Muscle layer of duodenum (tissue), 2 donors: Measurements from ENCODE around the gene SOST.

ENCODE experiments used
- H3K27ac ChIP-seq: one replicate; pipeline ENCODE4 v1.7.0; 2013; ENCODE audit warnings: mild to moderate bottlenecking, low read length
- H3K27me3 ChIP-seq: one replicate; pipeline ENCODE4 v1.7.0; 2013; ENCODE audit warnings: low read depth, mild to moderate bottlenecking, control low read depth, low read length
- H3K36me3 ChIP-seq, 2 donors: one replicate each; pipeline ENCODE4 v1.7.0; 2013; ENCODE audit warnings: low read length in 2 of 2, control low read depth in 1 of 2, mild to moderate bottlenecking in 1 of 2; ENCODE audit not compliant: insufficient read depth in 2 of 2, control insufficient read depth in 1 of 2
- H3K4me1 ChIP-seq, 2 donors: one replicate each; pipeline ENCODE4 v1.7.0; 2013; ENCODE audit warnings: low read length in 2 of 2, mild to moderate bottlenecking in 2 of 2, control low read depth in 1 of 2, moderate library complexity in 1 of 2; ENCODE audit not compliant: insufficient read depth in 2 of 2, control insufficient read depth in 1 of 2
- H3K4me3 ChIP-seq, 2 donors: one replicate each; pipeline ENCODE4 v1.7.0; 2013; ENCODE audit warnings: low read length in 2 of 2, low read depth in 1 of 2, mild to moderate bottlenecking in 1 of 2
- H3K9me3 ChIP-seq, 2 donors: one replicate each; pipeline ENCODE4 v1.7.0; 2013; ENCODE audit warnings: low read length in 2 of 2, control low read depth in 1 of 2, mild to moderate bottlenecking in 1 of 2; ENCODE audit not compliant: control insufficient read depth in 1 of 2
- donor health status: healthy.

Gene SOST

GRCh38 chr17:43788540-43788939 is 29.9 kb upstream of the SOST start:
- Histone ChIP-seq H3K4me3 (no peak overlapping the region), H3K9me3 (no peaks in the 10 kb centered on the region), H3K27me3 (no peaks in the 10 kb centered on the region), H3K36me3 (peaks cover 0 to 4% of the 10 kb centered on the region in 2 donors), H3K4me1 (no peaks in the 10 kb centered on the region), H3K27ac (no peak overlapping the region)

GRCh38 chr17:43787728-43788127 is 29.1 kb upstream of the SOST start:
- Histone ChIP-seq H3K27ac (no peak overlapping the region), H3K4me3 (no peak overlapping the region), H3K4me1 (no peaks in the 10 kb centered on the region), H3K36me3 (peaks cover 0 to 4% of the 10 kb centered on the region in 2 donors), H3K27me3 (no peaks in the 10 kb centered on the region), H3K9me3 (no peaks in the 10 kb centered on the region)

GRCh38 chr17:43784628-43785101 is 26.1 kb upstream of the SOST start:
- Histone ChIP-seq H3K9me3 (no peaks in the 10 kb centered on the region), H3K27ac (no peak overlapping the region), H3K4me1 (peaks cover 0 to under 1% of the 10 kb centered on the region in 2 donors), H3K27me3 (no peaks in the 10 kb centered on the region), H3K4me3 (no peak overlapping the region), H3K36me3 (peaks cover 0 to 4% of the 10 kb centered on the region in 2 donors)

GRCh38 chr17:43784068-43784467 is 25.5 kb upstream of the SOST start:
- Histone ChIP-seq H3K9me3 (no peaks in the 10 kb centered on the region), H3K4me1 (peaks cover 0 to 4% of the 10 kb centered on the region in 2 donors), H3K4me3 (no peak overlapping the region), H3K36me3 (peaks cover 0 to 4% of the 10 kb centered on the region in 2 donors), H3K27ac (no peak overlapping the region), H3K27me3 (no peaks in the 10 kb centered on the region)

GRCh38 chr17:43782913-43783680 is 24.5 kb upstream of the SOST start:
- H3K27ac ChIP-seq, result no peak overlapping the region
- H3K4me1 ChIP-seq, result peaks cover 0 to 4% of the 10 kb centered on the region in 2 donors
- peaks cover 0 to 9% of the 10 kb centered on the region in 2 donors for H3K36me3 ChIP-seq
- H3K4me3 ChIP-seq, result no peak overlapping the region
- no peaks in the 10 kb centered on the region for H3K27me3 ChIP-seq
- H3K9me3 ChIP-seq, result no peaks in the 10 kb centered on the region

GRCh38 chr17:43780135-43780534 is 21.5 kb upstream of the SOST start, which contains the start of gene CFAP97D1:
Gene CFAP97D1, plus strand, starts transcription at chr17:43780435. Its CDS starts 28 bp downstream, at chr17:43780463.
- peaks cover 4 to 22% of the 10 kb centered on the region in 2 donors for H3K4me1 ChIP-seq
- H3K9me3 ChIP-seq, result no peaks in the 10 kb centered on the region
- peak within 1 kb of the TSS; percentile 31 for H3K27ac ChIP-seq
- H3K27me3 ChIP-seq, result no peaks in the 10 kb centered on the region
- H3K4me3 ChIP-seq, result peak within 1 kb of the TSS; percentile 62 to 77
- H3K36me3 ChIP-seq, result peaks cover 6 to 10% of the 10 kb centered on the region in 2 donors

- H3K4me1 ChIP-seq, result peaks cover 4 to 23% of the 10 kb centered on the region in 2 donors
- no peaks in the 10 kb centered on the region for H3K9me3 ChIP-seq
- no peaks in the 10 kb centered on the region for H3K27me3 ChIP-seq
- H3K36me3 ChIP-seq, result peaks cover 12 to 15% of the 10 kb centered on the region in 2 donors
- H3K27ac ChIP-seq, result peak overlapping the region; percentile 31
- H3K4me3 ChIP-seq, result peak overlapping the region; percentile 62 to 77
These were observed 20.8 kb upstream of the SOST start for GRCh38 chr17:43779145-43780125.

- H3K9me3 ChIP-seq, result no peaks in the 10 kb centered on the region
- H3K36me3 ChIP-seq, result peaks cover 17 to 20% of the 10 kb centered on the region in 2 donors
- H3K4me3 ChIP-seq, result peak within 1 kb of the TSS; percentile 62 to 77
- H3K27ac ChIP-seq, result peak within 1 kb of the TSS; percentile 84
- H3K4me1 ChIP-seq, result peaks cover 4 to 23% of the 10 kb centered on the region in 2 donors
- no peaks in the 10 kb centered on the region for H3K27me3 ChIP-seq
These were observed 19.9 kb upstream of the SOST start, which contains the start of gene DUSP3 for GRCh38 chr17:43778337-43779144. Gene DUSP3, minus strand, starts transcription at chr17:43778977. Its CDS starts 53 bp downstream, at chr17:43778924.

GRCh38 chr17:43774304-43775250 is 16.0 kb upstream of the SOST start:
- Histone ChIP-seq H3K36me3 (peaks cover 42 to 56% of the 10 kb centered on the region in 2 donors), H3K4me3 (no peak overlapping the region), H3K27me3 (no peaks in the 10 kb centered on the region), H3K9me3 (no peaks in the 10 kb centered on the region), H3K4me1 (peaks cover 4 to 22% of the 10 kb centered on the region in 2 donors), H3K27ac (no peak overlapping the region)
